ENCODE results near the gene NUBPL.

The NUBPL gene, protein sequence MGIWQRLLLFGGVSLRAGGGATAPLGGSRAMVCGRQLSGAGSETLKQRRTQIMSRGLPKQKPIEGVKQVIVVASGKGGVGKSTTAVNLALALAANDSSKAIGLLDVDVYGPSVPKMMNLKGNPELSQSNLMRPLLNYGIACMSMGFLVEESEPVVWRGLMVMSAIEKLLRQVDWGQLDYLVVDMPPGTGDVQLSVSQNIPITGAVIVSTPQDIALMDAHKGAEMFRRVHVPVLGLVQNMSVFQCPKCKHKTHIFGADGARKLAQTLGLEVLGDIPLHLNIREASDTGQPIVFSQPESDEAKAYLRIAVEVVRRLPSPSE

DNA sequence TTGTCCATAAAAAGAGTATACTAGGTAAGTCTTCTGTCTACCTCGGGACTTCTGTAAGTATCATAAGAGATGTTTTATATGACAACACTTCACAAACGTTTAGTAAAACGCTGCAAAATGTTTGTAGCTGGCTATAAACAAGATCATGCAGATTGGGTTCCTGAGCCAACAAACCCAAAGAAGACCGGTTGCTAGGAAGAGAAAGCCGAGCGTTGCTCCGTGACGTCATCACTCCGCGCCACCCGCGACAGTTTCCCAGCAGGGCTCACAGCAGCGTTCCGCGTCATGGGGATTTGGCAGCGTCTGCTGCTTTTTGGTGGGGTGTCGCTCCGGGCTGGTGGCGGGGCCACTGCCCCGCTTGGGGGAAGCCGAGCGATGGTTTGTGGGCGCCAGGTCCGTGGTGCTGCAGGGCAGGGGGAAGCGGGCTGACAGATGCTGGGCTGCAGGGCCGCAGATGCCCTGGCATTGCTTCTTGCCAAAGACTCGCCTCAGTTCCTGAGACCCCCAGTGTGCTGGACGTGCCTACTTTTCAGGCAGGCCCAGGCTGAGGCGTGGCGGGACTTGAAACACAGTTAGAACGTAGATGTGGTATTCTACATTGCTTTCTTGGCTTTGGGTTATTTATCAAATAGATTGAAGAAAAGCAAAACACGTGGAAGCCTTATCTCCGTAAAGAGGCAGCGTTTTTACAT lies at the start of gene NUBPL:
Gene NUBPL, plus strand, starts transcription at position 250 of the 692 bp plus-strand sequence. Its CDS starts 36 bp downstream, at position 286.
- DNase-seq = peak; percentile 98

DNA sequence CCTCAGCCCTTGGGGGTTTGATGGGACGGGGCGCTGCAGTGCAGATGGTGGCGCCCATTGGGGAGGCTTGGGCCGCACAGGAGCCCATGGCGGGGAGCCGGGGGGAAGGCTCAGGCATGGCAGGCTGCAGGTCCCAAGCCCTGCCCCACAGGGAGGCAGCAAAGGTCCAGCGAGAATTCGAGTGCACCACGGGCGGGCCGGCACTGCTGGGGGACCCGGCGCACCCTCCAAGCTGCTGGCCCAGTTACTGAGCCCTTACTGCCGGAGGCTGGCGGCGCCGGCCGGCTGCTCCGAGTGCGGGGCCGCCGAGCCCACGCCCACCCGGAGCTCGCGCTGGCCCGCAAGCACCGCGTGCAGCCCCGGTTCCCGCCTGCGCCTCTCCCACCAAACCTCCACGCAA lies 34.1 kb upstream of the NUBPL start:
- no peak for DNase-seq

DNA sequence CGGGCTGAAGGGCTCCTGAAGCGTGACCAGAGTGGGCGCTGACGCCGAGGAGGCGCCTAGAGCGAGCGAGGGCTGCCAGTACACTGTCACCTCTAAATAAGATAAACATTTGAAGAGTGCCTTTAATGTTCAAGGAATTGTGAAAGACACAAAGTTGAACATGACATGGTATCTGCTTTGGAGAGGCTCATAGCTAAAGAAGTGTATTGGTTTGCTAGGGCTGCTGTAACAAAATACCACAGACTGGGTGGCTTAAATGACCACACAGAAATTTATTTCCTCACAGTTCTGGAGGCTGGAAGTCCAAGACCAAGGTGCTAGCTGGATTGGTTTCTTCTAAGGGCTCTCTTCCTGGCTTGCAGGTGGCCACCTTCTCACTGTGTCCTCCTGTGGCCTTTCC lies 33.7 kb upstream of the NUBPL start:
- DNase-seq = no peak

DNA sequence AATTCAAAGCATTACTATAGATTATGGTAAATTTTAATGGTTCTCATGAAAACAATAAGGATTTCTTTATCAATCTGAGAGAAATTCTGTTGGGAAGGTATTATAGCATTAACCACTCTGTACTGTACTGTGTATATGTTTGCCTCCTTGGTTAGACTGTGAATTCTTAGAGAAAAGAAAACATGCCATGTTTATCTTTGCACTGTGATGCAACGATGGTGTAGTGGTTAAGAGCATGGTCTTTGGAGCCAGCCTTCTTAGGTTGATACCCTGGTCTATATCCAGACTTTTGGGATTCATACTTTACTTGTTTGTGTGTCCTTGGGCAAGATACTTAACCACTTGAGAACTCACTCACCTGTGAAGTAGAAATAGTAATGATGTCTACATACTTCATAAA lies 32.2 kb upstream of the NUBPL start:
- DNase-seq = no peak

DNA sequence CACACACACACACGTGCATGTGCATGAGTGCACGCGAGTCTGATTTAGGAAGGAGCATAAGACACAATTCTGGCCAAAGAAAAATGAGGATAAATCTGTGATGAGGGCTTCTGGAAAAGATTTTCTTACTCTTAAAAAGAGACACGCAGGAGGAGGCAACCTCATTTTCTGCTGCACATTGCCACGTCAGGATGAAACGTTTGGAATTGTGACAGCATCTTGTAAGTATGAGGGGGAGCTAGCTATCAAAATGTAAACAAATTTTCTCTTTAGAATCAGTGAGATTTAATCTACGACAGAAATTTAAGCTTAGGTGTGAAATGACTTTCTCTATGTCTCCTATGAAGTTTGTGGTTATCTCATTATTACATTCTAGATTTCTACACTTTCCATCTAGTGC lies 31.1 kb upstream of the NUBPL start:
- DNase-seq = no peak

DNA sequence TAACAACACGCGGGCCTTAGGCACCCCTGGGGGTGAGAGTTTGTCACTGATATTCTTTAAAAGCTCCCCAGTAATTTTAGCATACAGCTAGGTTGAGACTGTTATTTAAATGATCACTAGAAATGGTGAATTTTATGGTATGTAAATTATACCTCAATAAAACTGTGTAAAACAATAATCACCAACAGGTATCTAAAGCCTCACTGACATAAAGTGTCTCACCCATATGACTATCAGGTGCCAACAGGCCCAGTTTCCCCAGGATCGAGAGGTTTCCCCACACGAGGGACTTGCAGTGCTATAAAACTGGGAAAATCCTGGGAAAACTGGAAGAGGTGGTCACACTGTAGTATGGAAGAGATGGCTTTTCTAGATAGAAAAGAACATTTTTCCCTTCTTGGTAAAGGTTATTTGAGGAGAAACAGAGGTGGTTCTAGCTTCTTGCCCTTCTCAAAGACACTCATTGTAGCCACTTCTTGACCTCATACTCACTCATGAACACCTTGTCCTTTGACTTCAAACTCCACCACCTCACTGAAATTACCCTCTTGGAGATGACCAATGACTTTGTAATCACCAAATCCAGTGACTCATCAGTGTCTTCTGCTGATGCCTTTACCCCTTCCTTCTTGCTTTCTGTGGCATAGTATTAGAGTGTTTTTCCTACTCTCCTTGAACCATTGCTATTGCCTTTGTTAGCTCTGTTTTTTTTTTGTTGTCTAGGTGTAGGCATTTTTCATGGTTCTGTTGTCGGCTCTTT lies 24.8 kb upstream of the NUBPL start:
- DNase-seq = no peak

DNA sequence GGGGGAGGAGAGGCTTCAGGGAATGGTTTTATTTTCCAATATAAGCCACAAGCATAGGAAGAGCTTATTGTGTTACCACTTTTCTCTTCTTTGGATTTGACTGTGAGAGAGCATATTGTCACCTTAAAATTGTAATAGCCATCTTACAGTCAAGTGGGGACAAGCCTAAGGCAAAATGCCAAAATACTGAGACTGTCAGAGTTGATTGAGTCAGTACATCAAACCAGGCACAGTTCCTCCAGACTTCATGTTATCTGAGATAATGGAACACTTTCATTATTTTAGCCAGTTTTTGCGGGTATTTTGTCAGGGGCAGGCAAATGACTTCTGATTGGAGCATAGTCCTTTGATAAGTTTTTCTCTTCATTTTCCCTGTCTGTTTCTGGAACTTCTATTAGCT lies 19.5 kb upstream of the NUBPL start:
- no peak for DNase-seq

DNA sequence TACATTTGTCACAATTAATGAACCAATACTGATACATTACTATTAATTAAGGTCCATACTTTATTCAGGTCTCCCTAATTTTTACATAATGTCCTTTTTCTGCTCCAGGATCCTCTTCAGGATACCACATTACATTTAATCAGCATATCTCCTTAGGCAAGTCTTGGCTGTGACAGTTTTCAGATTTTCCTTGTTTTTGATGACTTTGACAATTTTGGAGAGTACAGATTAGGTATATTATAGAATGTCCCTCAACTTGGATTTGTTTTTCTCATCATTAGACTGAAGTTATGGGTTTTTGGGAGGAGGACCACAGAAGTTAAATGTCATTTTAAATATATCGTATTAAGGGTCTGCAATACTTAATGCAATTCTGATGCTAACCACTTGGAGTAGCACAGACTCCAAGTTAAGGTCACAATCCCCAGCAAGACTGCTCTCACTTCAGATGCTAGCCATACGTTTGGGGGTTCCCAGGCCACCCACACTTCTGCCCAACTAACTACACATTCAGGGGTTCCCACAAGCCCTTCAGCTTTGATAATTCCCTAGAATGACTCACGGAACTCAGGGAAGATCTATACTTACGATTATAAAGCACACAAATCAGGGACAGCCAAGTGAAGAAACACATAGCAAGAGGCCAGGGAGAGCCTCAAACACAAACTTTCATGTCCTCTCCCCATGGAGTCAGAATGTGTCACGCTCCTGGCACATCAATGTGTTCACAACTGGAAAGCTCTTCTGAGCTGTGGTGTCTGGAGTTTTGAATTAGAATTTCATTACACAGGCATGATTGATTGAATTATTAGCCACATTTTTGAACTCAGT lies 17.0 kb upstream of the NUBPL start:
- no peak for DNase-seq

DNA sequence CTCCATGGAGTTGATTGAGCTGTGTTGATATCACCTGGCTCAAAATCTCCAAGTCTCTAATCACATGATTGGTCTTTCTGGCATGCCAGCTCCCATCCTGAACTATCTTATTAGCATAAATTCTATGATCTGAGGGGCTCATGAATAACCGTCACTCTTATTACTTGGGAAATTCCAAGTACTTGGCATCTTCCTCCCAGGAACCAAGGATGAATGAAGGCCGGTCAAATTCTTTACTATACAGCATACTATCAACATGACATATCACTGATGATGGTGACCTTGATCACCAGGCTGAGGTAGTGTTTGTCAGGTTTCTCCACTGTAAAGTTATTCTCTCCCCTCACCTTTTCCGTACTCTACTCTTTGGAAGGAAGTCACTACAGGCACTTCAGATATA lies 16.4 kb upstream of the NUBPL start:
- DNase-seq = no peak

DNA sequence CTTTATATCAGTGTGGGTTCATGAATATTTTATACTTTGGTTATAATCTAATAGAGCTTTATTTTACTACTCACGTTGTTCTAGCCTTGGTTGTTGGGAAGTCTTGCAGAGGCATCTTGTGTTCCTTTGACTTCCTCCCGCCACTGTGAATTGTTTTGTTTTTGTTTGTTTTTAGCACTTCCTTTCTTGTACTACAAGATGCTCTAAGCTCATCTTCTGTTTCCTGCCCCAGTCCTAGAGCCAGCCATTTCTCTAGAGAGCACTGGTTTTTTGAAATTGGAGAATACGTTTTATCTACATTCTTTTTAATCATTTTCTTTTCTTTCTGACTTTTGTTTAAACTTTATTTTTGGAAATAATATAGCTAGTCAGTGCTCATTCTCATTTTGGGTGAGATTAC lies 15.9 kb upstream of the NUBPL start:
- DNase-seq = no peak

DNA sequence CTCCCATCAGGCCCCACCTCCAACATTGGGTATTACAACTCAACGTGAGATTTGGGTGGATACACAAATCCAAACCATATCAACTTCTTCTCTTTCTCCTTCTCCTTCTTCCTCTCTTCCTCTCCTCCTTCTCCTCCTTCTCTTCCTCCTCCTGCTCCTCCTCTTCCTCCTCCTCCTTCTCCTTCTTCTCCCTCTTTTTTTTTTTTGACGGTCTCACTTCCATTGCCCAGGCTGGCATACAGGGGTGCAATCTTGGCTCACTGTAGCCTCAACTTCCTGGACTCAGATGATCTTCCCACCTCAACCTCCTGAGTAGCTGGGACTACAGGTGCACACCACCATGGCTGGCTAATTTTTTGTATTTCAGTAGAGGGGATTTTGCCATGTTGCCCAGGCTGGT lies 11.4 kb upstream of the NUBPL start:
- no peak for DNase-seq

DNA sequence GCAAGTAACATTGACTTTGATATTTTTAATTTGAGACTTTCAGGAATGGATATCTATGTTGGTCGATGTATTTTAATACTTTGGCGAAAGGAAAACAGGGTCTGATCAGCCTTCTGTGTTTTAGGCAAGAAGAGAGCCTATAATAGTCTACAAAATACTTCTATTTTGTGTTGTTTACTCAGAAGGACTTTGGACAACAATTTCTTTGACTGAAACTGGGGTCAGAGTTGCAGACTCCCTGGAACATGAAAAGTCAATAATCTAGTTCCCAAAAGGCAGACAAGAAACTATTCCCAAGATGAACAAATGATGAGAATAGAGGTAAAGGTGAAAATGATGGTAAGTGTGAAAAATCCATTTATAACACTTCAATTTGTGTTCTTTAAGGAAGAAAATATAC lies 10.6 kb upstream of the NUBPL start:
- no peak for DNase-seq

DNA sequence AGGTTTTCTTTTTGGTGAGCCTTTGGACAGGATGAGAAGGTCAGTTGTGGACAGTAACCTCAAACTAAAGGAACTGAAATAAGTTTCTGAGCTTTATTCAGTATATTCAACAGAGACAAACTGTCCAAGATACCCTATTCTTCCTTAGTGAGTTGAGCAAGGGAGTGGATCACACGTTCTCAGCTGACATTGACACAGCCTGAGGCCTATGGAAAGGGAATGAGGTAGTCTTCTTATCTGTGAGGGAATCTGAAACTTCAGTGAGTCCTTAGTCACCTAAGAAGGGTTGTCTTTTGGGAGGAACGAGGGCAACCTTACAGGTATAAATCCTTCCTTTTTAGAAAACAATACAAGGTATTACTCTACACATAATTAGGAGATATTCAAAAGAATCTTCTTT lies 5.0 kb upstream of the NUBPL start:
- no peak for DNase-seq

DNA sequence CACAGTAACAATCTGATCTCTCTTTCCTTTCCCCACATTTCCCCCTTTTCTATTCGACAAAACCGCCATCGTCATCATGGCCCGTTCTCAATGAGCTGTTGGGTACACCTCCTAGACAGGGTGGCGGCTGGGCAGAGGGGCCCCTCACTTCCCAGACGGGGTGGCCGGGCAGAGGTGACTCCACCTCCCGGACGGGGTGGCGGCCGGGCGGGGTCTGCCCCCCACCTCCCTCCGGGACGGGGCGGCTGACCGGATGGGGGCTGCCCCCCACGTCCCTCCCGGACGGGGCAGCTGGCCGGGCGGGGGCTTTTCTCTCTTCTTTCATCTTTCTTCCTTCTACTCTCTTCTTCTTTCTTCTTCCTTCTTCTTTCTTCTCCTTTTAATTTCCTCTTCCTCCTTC lies 1.3 kb upstream of the NUBPL start:
- no peak for DNase-seq

DNA sequence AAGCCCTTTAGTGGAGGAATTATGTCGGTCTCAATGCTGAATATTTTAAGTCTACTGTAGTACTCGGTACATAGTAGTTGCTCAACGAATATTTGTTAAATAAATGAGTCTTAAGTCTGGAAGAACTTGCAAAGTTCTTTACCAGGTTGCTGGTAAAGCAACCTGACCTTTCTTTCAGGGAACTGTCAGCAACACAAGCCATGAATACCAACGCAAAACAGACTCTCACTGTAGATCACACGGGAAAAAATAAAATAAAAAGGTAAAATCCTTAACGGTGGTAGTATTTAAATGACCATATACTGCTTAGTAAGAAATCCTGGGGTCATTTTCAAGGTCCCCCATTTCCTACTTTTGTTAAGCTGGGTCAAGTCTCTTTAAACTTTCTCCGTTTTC lies 447 bp upstream of the NUBPL start:
- DNase-seq = no peak

DNA sequence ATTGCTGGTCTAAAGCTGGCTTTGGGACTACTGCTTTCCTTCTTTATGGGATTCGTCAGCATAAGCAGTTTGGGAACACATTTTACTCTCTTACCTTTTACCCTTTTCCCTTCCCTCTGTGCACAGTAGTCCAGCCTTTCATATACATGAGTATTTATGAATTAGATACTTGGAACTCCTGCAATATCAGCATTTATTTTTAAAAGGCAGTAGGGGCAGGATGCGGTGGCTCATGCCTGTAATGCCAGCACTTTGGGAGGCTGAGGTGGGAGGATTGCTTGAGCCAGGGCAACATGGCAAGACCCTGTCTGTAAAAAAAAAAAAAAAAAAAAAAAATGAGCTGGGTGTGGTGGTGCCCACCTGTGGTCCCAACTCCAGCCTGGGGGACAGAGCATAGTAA lies 3.0 kb downstream of the NUBPL start:
- no peak for DNase-seq

DNA sequence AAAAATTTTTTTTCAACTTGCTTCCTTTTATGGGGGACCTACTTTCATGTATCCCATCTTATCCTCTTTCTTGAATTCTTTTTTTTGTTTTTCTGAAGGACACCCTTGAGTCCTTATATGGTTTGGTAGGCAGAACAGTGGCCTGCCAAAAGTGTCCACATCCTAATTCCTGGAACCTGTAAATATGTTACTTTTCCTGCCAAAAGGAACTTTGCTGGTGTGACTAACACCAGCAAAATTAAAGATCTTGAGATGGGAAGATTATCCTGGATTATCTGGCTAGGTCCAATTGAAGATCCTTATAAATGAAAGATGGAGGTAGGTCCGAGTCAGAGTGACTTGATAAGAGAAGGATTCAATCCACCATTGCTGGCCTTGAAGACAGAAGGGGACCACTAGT lies 5.3 kb downstream of the NUBPL start:
- DNase-seq = no peak

DNA sequence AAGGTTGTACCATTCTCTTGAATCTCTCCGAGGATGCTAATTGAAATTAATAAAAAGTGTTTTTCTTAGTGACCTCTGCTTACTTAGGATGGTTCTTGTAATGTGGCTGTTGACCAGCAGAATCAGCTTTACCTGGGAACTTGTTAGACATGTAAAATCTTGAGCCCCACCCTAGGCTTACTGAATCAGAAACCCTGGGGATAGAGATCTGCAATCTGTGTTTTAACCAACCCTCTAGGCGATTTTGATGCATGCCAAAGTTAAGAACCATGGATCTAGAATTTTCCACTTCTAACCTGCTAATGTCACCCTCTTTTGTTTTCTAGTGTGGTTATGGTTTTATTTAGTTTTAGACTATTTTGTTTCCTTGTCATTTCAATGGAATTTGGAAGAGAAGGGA lies 6.5 kb downstream of the NUBPL start:
- no peak for DNase-seq

DNA sequence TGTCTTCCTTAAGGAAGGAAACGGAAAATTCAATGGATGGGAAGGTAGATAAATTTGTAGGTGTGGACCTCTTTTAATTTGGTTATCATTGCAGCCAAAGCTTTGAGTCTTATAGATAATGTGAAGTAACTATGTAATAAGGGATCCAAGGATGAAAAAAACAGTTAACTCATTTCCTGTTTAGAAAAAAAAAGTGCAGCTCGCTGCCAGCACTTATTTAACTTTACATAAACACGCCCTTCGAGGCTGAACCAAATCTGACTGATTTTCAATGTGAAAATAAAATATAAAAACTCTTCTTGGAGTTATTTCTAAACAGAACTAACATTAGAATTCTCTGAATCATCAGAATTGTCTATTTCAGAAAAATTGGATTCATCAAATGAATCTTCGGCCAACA lies 7.0 kb downstream of the NUBPL start:
- DNase-seq = no peak

DNA sequence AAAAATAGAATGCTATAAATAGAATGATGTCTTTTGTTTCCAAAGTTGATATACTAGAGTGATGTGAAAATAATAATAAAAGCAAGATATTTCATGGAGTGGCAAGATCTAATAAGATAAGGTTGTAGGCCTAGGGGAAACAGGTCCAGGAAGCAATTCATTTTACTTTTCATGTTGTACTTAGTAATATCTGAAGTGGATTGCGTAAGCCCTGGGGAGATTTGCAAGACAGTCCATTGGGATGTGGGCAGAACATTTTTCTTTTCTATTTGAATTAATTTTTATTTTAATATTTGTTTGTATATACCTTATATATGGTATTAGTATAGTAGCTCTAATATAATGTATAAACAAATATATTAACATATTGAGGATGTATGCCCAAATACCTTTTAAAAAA lies 7.5 kb downstream of the NUBPL start:
- DNase-seq = no peak

DNA sequence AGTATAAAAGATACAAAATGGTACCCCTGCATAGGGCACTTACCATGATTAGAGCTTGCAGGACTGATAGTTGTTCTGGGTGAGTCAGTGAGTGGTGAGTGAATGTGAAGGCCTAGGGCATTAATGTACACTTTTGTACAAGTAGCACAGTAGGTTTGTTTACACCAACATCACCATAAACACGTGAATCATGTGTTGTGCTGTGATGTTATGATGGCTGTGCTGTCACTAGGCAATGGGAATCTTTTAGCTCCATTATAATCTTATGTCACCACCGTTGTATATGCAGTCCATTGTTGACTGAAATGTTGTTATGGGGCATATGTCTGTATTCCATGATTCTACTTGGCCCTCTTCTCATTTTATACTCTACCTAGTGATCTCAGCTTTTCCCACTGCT lies 11.8 kb downstream of the NUBPL start:
- DNase-seq = no peak

DNA sequence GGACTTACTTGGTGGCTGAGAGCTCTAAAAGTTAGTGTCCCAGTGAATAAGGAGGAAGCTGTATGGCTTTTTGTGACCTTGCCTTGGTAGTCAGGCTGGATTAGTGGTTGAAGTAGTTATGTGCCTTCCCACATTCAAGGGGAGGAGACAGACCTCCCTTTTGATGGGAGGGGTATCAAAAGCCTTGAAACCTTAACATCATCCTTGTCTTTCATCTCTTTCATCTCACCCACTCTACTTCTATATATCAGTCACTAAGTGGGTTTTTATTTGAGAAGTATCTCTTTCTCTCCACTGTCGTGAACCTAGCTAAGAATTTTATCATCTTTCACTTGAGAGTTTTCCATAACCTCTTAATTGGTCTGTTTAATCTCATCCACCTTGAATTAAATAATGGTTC lies 15.7 kb downstream of the NUBPL start:
- DNase-seq = no peak

DNA sequence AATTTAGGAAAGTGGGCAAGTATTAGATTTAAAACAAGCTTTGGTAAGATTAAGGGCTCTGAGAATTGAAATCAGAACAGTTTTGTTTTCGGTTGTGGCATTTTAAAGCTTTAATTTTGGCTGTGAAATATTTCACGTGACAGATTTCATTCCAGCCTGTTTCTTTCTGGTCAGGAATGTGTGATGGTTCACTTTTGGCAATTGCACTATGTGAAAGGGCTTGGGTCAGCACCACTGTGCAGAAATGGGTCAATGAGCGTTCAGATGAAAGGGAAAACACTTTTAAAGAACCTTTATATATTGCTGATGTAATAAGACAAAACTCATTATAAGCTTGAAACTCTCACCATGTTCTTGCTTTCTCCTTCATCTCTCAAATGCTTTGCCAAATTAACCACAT lies 17.1 kb downstream of the NUBPL start:
- no peak for DNase-seq
